ENCODE data around the gene LMBRD1.
"Not testable (repeated sequence)": the region's sequence is repeated elsewhere in the genome, so short reads cannot be mapped to it uniquely, and the experiment has no call there.

Gene LMBRD1

GRCh38 chr6:69796073-69796641 lies 653 bp downstream of the LMBRD1 start:
- DNase-seq: peak; percentile 63

- no peak for DNase-seq
Observed at GRCh38 chr6:69795469-69796072, 1.2 kb downstream of the LMBRD1 start.

- DNase-seq: no peak
Observed at GRCh38 chr6:69792292-69792691, 4.5 kb downstream of the LMBRD1 start.

- no peak for DNase-seq
Observed at GRCh38 chr6:69791065-69791471, 5.7 kb downstream of the LMBRD1 start.

GRCh38 chr6:69790629-69791028 lies 6.2 kb downstream of the LMBRD1 start:
- no peak for DNase-seq

GRCh38 chr6:69789578-69789977 lies 7.2 kb downstream of the LMBRD1 start:
- no peak for DNase-seq

- not testable (repeated sequence) for DNase-seq
Observed at GRCh38 chr6:69787436-69787835, 9.4 kb downstream of the LMBRD1 start.

- DNase-seq: no peak
Observed at GRCh38 chr6:69785697-69786096, 11.1 kb downstream of the LMBRD1 start.

GRCh38 chr6:69784595-69785377 lies 12.0 kb downstream of the LMBRD1 start:
- no peak for DNase-seq

GRCh38 chr6:69783108-69783507 lies 13.7 kb downstream of the LMBRD1 start:
- no peak for DNase-seq

GRCh38 chr6:69780585-69781178 lies 16.1 kb downstream of the LMBRD1 start:
- DNase-seq: no peak

- no peak for DNase-seq
Observed at GRCh38 chr6:69775941-69776340, 20.9 kb downstream of the LMBRD1 start.

GRCh38 chr6:69775585-69775849 lies 21.3 kb downstream of the LMBRD1 start:
- no peak for DNase-seq

GRCh38 chr6:69774740-69775584 lies 21.8 kb downstream of the LMBRD1 start:
- no peak for DNase-seq

- no peak for DNase-seq
Observed at GRCh38 chr6:69771158-69771906, 25.5 kb downstream of the LMBRD1 start.

GRCh38 chr6:69768664-69769063 lies 28.1 kb downstream of the LMBRD1 start:
- DNase-seq: no peak

- no peak for DNase-seq
Observed at GRCh38 chr6:69763763-69764162, 33.0 kb downstream of the LMBRD1 start.

- DNase-seq: no peak
Observed at GRCh38 chr6:69761853-69762252, 35.0 kb downstream of the LMBRD1 start.

- DNase-seq: no peak
Observed at GRCh38 chr6:69758214-69758613, 38.6 kb downstream of the LMBRD1 start.

- no peak for DNase-seq
Observed at GRCh38 chr6:69756907-69757306, 39.9 kb downstream of the LMBRD1 start.

GRCh38 chr6:69756366-69756765 lies 40.4 kb downstream of the LMBRD1 start:
- no peak for DNase-seq

- DNase-seq: no peak
Observed at GRCh38 chr6:69735027-69735426, 61.8 kb downstream of the LMBRD1 start.
